Measurements from ENCODE around the gene ETFA. TPM values are rescaled to one million over a fixed set of nuclear protein-coding genes. Genes with fewer than 3 reads are reported as not detected.

The ETFA gene
- total and polyA plus RNA-seq, 2 of the 8 experiments (the other 6 are each of a cell fraction or from before 2014, with no cell fraction given): 60.9 to 90.0 TPM

DNA sequence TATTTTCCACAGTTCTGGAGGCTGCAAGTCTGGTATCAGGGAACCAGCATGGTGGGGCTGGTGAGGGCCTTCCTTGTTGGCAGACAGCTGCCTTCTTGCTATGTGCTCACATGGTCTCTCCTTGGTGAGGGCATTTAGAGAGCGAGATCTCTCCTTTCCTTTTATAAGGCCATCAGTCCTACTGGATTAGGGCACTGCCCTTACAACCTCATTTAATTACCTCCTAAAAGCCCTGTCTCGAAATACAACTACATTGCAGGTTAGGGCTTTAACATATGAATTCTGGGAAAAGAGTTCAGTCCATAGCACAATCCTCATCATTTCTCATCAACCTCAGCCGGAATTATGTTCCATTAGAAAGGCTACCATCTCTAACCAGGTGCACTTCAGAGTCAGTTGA is 47.2 kb upstream of the ETFA start (continued):
- TF ChIP-seq, protein P1, sequence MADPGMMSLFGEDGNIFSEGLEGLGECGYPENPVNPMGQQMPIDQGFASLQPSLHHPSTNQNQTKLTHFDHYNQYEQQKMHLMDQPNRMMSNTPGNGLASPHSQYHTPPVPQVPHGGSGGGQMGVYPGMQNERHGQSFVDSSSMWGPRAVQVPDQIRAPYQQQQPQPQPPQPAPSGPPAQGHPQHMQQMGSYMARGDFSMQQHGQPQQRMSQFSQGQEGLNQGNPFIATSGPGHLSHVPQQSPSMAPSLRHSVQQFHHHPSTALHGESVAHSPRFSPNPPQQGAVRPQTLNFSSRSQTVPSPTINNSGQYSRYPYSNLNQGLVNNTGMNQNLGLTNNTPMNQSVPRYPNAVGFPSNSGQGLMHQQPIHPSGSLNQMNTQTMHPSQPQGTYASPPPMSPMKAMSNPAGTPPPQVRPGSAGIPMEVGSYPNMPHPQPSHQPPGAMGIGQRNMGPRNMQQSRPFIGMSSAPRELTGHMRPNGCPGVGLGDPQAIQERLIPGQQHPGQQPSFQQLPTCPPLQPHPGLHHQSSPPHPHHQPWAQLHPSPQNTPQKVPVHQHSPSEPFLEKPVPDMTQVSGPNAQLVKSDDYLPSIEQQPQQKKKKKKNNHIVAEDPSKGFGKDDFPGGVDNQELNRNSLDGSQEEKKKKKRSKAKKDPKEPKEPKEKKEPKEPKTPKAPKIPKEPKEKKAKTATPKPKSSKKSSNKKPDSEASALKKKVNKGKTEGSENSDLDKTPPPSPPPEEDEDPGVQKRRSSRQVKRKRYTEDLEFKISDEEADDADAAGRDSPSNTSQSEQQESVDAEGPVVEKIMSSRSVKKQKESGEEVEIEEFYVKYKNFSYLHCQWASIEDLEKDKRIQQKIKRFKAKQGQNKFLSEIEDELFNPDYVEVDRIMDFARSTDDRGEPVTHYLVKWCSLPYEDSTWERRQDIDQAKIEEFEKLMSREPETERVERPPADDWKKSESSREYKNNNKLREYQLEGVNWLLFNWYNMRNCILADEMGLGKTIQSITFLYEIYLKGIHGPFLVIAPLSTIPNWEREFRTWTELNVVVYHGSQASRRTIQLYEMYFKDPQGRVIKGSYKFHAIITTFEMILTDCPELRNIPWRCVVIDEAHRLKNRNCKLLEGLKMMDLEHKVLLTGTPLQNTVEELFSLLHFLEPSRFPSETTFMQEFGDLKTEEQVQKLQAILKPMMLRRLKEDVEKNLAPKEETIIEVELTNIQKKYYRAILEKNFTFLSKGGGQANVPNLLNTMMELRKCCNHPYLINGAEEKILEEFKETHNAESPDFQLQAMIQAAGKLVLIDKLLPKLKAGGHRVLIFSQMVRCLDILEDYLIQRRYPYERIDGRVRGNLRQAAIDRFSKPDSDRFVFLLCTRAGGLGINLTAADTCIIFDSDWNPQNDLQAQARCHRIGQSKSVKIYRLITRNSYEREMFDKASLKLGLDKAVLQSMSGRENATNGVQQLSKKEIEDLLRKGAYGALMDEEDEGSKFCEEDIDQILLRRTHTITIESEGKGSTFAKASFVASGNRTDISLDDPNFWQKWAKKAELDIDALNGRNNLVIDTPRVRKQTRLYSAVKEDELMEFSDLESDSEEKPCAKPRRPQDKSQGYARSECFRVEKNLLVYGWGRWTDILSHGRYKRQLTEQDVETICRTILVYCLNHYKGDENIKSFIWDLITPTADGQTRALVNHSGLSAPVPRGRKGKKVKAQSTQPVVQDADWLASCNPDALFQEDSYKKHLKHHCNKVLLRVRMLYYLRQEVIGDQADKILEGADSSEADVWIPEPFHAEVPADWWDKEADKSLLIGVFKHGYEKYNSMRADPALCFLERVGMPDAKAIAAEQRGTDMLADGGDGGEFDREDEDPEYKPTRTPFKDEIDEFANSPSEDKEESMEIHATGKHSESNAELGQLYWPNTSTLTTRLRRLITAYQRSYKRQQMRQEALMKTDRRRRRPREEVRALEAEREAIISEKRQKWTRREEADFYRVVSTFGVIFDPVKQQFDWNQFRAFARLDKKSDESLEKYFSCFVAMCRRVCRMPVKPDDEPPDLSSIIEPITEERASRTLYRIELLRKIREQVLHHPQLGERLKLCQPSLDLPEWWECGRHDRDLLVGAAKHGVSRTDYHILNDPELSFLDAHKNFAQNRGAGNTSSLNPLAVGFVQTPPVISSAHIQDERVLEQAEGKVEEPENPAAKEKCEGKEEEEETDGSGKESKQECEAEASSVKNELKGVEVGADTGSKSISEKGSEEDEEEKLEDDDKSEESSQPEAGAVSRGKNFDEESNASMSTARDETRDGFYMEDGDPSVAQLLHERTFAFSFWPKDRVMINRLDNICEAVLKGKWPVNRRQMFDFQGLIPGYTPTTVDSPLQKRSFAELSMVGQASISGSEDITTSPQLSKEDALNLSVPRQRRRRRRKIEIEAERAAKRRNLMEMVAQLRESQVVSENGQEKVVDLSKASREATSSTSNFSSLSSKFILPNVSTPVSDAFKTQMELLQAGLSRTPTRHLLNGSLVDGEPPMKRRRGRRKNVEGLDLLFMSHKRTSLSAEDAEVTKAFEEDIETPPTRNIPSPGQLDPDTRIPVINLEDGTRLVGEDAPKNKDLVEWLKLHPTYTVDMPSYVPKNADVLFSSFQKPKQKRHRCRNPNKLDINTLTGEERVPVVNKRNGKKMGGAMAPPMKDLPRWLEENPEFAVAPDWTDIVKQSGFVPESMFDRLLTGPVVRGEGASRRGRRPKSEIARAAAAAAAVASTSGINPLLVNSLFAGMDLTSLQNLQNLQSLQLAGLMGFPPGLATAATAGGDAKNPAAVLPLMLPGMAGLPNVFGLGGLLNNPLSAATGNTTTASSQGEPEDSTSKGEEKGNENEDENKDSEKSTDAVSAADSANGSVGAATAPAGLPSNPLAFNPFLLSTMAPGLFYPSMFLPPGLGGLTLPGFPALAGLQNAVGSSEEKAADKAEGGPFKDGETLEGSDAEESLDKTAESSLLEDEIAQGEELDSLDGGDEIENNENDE (IDR thresholded peaks at IDR 0.05; ENCODE audit: insufficient replicate concordance, low read length): no peak

Measured in H1 (cell line).